Type B pancreatic cell (in vitro differentiated cells): Measurements from ENCODE around the gene CLEC11A. TPM values are rescaled to one million over a fixed set of nuclear protein-coding genes. Genes with fewer than 3 reads are reported as not detected.
"Not testable (repeated sequence)": the region's sequence is repeated elsewhere in the genome, so short reads cannot be mapped to it uniquely, and the experiment has no call there.

Experiments used
- DNase-seq: peaks from one replicate; pipeline ENCODE4 v3.0.0; 2021; ENCODE audit warnings: mixed read lengths; ENCODE audit not compliant: unreplicated experiment; ENCODE audit errors: extremely low spot score
- H3K27ac Mint-ChIP-seq: 2 replicates; pipeline ENCODE4 v1.8.0; 2021; ENCODE audit warnings: mild to moderate bottlenecking, mixed read lengths
- H3K27me3 Mint-ChIP-seq: 2 replicates; pipeline ENCODE4 v1.8.0; 2021; ENCODE audit warnings: mixed read lengths
- H3K36me3 Mint-ChIP-seq: 2 replicates; pipeline ENCODE4 v1.8.0; 2021; ENCODE audit warnings: mixed read lengths
- H3K4me1 Mint-ChIP-seq: one replicate; pipeline ENCODE4 v1.8.0; 2021; ENCODE audit warnings: mixed read lengths; ENCODE audit not compliant: unreplicated experiment
- H3K4me3 Mint-ChIP-seq: 2 replicates; pipeline ENCODE4 v1.8.0; 2021; ENCODE audit warnings: mild to moderate bottlenecking, mixed read lengths
- H3K9me3 Mint-ChIP-seq: 2 replicates; pipeline ENCODE4 v1.8.0; 2021; ENCODE audit warnings: mixed read lengths
- CTCF ChIP-seq: fragments of 200-600 bp; sonication (generic); conservative IDR thresholded peaks from 2 replicates; pipeline ENCODE4 v1.5.0; 2021; ENCODE audit warnings: antibody characterized with exemption, mild to moderate bottlenecking
- total RNA-seq: library from RNA; stranded (reverse); gene quantifications from 2 replicates; pipeline ENCODE4 v1.2.1, GENCODE V29; 2021; ENCODE audit warnings: low replicate concordance

Gene CLEC11A
- total RNA-seq, 1 donor from 2014 or later, result 5.9 TPM

DNA sequence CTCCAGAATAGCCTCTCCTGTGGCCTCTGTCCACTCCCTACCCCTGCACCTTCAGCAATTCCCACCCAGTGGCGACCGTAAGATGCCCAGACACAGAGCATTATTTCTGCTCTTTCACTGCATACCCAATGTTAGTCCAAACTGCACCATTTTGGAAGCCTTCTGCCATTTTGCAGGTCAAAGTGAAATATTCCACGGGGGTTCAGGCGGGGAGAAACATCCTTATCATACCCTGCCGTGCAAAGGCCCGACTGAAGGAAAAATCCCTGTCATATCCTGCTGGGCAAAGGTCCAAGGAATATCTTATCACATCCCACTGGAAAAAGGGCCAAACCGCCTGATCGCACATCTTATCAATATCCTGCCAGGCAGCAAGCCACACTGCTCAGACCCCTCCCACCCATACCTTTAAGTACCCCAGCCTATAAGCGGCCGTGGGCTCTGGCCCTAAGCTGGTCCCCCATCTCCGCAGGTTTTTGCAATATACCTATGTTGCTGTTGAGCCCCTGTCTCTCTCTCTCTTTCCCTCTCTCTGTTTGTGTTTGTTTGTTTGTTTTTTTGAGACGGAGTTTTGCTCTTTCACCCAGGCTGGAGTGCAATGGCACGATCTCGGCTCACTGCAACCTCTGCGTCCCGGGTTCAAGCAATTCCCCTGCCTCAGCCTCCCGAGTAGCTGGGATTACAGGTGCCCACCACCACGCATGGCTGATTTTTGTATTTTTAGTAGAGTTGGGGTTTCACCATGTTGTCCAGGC is 18.2 kb downstream of the CLEC11A start:
- Mint-ChIP-seq H3K27ac (no peak overlapping the region), H3K4me1 (no peaks in the 10 kb centered on the region), H3K36me3 (no peaks in the 10 kb centered on the region), H3K9me3 (no peaks in the 10 kb centered on the region), H3K4me3 (no peak overlapping the region), H3K27me3 (peaks cover 48% of the 10 kb centered on the region)
- no peak for DNase-seq
- no peak for TF ChIP-seq CTCF

DNA sequence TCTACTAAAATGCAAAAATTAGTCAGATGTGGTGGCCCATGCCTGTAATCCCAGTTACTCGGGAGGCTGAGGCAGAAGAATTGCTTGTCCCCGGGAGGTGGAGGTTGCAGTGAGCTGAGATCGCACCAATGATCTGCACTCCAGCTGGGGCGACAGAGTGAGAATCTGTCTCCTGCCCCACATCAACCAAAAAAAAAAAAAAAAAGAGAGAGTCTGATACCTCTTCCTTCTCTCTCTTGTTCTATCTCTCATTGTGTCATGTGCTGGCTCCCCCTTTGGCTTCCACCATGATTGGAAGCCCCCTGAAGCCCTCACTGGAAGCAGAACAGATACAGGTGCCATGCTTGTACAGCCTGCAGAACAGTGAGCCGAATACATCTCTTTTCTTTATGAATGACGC is 20.4 kb downstream of the CLEC11A start:
- Mint-ChIP-seq H3K27ac (no peak overlapping the region), H3K27me3 (peaks cover 36% of the 10 kb centered on the region), H3K4me1 (no peaks in the 10 kb centered on the region), H3K9me3 (no peaks in the 10 kb centered on the region), H3K36me3 (no peaks in the 10 kb centered on the region), H3K4me3 (no peak overlapping the region)
- no peak for DNase-seq
- TF ChIP-seq CTCF, result no peak

- Mint-ChIP-seq H3K27me3 (peaks cover 29% of the 10 kb centered on the region), H3K9me3 (no peaks in the 10 kb centered on the region), H3K27ac (no peak overlapping the region), H3K36me3 (no peaks in the 10 kb centered on the region), H3K4me1 (no peaks in the 10 kb centered on the region), H3K4me3 (no peak overlapping the region)
- no peak for DNase-seq
- no peak for TF ChIP-seq CTCF
Measured at GRCh38 chr19:50745221-50745620, 22.1 kb downstream of the CLEC11A start.

DNA sequence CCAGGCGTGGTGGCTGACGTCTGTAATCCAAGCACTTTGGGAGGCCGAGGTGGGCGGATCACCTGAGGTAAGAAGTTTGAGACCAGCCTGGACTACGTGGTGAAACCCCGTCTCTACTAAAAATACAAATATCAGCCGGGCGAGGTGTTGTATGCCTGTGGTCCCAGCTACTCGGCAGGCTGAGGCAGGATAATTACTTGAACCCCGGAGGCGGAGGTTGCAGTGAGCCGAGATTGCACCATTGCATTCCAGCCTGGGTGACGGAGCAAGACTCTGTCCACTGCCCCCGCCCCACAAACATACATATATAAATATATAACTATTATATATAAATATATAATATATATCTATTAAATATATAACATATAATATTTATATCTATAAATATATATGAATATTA is 24.0 kb downstream of the CLEC11A start:
- H3K36me3 Mint-ChIP-seq, H3K4me3 Mint-ChIP-seq, H3K4me1 Mint-ChIP-seq, DNase-seq, H3K9me3 Mint-ChIP-seq, H3K27ac Mint-ChIP-seq: not testable (repeated sequence)
- H3K27me3 Mint-ChIP-seq, result peaks cover 23% of the 10 kb centered on the region

GRCh38 chr19:50749490-50749889 is 26.3 kb downstream of the CLEC11A start:
- H3K27ac Mint-ChIP-seq, result no peak overlapping the region
- H3K36me3 Mint-ChIP-seq, result no peaks in the 10 kb centered on the region

More at GRCh38 chr19:50749490-50749889, 26.3 kb downstream of the CLEC11A start:
- no peaks in the 10 kb centered on the region for H3K4me1 Mint-ChIP-seq
- peaks cover 23% of the 10 kb centered on the region for H3K27me3 Mint-ChIP-seq
- H3K9me3 Mint-ChIP-seq, result no peaks in the 10 kb centered on the region
- no peak for TF ChIP-seq CTCF
- H3K4me3 Mint-ChIP-seq, result no peak overlapping the region
- DNase-seq, result no peak
